NT2/D1 (cell line): ENCODE measurements around the gene MMP17.

Experiments used
- DNase-seq: peaks from one replicate; pipeline ENCODE4 v3.0.0-alpha.2; 2011; ENCODE audit warnings: low read depth, low spot score
- H3K27me3 ChIP-seq: 2 replicates; pipeline ENCODE4 v1.6.0; 2011; ENCODE audit warnings: mild to moderate bottlenecking; ENCODE audit not compliant: insufficient read length, insufficient read depth
- H3K36me3 ChIP-seq: 2 replicates; pipeline ENCODE4 v1.6.1; 2011; ENCODE audit warnings: mild to moderate bottlenecking, low read length, mixed read lengths; ENCODE audit not compliant: insufficient read depth, insufficient read length
- H3K4me1 ChIP-seq: 2 replicates; pipeline ENCODE4 v1.5.1; 2011; ENCODE audit not compliant: insufficient read depth, insufficient read length
- H3K4me3 ChIP-seq: 2 replicates; pipeline ENCODE4 v1.5.1; 2011; ENCODE audit warnings: low read depth; ENCODE audit not compliant: insufficient read length
- H3K9ac ChIP-seq: 2 replicates; pipeline ENCODE4 v1.6.0; 2011; ENCODE audit warnings: low read depth; ENCODE audit not compliant: insufficient read length
- H3K9me3 ChIP-seq: 2 replicates; pipeline ENCODE4 v1.5.1; 2011; ENCODE audit warnings: mild to moderate bottlenecking, low read length; ENCODE audit not compliant: insufficient read depth
- SUZ12 ChIP-seq: IDR thresholded peaks from 2 replicates; pipeline ENCODE4 v1.6.1; 2011; ENCODE audit not compliant: insufficient read length, insufficient read depth; ENCODE audit errors: extremely low read depth
- YY1 ChIP-seq: IDR thresholded peaks from 2 replicates; pipeline ENCODE4 v1.6.1; 2011; ENCODE audit not compliant: insufficient read length, insufficient read depth
- ZNF274 ChIP-seq: IDR thresholded peaks from 2 replicates; pipeline ENCODE4 v1.6.1; 2011; ENCODE audit warnings: mild to moderate bottlenecking, low read depth, low read length

The MMP17 gene

DNA sequence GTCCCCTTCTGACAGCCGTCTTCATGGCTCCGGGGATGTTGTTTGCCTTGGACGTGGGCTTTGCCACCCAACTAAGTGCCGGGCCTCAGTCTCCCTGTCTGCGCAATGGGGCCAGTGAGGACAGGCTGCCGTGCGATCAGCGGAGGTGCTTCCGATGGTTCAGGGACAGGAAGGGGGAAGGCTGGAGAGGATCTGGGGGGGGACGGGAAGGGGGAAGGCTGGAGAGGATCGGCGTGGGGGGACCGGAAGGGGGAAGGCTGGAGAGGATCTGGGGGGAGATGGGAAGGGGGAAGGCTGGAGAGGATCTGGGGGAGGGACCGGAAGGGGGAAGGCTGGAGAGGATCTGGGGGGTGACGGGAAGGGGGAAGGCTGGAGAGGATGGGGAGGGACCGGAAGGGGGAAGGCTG, 3.4 kb downstream of the MMP17 start:
- Histone ChIP-seq H3K9ac (peak overlapping the region; percentile 97), H3K4me3 (no peak overlapping the region), H3K9me3 (no peaks in the 10 kb centered on the region), H3K4me1 (peaks cover 20% of the 10 kb centered on the region), H3K27me3 (peaks cover 6% of the 10 kb centered on the region), H3K36me3 (no peaks in the 10 kb centered on the region)
- TF ChIP-seq YY1, result no peak
- no peak for TF ChIP-seq ZNF274
- TF ChIP-seq SUZ12, result no peak
- DNase-seq, result no peak

DNA sequence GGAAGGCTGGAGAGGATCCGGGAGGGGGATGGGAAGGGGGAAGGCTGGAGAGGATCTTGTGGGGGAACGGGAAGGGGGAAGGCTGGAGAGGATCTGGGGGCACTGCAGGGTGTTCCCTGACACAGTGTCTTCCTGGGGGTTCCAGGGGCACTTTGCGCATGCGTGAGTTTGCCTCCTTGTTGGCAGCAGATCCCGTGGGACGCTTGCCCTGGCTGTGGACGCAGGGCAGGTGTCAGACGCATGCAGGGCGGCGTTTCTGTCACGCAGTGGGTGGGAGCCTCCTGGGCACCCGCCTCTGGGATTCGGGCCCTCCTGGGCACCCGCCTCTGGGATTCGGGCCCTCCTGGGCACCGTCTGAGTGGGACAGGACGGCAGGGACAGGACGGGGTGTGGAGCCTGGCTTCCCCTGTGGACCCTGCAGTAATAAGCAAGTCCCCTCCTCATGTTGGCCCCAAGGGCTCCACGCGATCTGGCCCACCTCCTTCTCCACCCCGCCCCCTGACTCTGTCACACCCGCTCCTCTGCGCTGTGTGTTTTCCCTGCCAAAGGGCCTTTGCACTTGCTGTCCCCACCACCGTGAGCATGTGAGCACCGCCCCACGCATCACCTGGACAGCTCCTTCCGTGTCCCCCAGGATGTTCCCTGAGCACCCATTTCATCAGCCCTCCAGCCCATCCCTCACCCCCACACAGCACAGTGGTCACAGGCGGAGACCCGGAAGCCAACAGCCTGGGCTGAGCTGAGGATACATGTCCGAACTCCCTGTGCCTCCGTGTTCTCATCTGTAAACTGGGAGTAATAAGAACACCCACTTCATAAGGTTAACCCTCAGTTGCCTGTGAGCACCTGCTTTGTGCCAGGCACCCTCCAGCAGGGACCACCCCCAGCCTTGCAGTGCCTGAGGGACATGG, 4.4 kb downstream of the MMP17 start:
- peaks cover 3% of the 10 kb centered on the region for H3K27me3 ChIP-seq
- TF ChIP-seq YY1 (no peak), SUZ12 (no peak)
- no peak for DNase-seq
- H3K4me1 ChIP-seq, result peaks cover 28% of the 10 kb centered on the region
- no peaks in the 10 kb centered on the region for H3K36me3 ChIP-seq
- H3K9me3 ChIP-seq, result no peaks in the 10 kb centered on the region
- no peak overlapping the region for H3K4me3 ChIP-seq
- H3K9ac ChIP-seq, result no peak overlapping the region

DNA sequence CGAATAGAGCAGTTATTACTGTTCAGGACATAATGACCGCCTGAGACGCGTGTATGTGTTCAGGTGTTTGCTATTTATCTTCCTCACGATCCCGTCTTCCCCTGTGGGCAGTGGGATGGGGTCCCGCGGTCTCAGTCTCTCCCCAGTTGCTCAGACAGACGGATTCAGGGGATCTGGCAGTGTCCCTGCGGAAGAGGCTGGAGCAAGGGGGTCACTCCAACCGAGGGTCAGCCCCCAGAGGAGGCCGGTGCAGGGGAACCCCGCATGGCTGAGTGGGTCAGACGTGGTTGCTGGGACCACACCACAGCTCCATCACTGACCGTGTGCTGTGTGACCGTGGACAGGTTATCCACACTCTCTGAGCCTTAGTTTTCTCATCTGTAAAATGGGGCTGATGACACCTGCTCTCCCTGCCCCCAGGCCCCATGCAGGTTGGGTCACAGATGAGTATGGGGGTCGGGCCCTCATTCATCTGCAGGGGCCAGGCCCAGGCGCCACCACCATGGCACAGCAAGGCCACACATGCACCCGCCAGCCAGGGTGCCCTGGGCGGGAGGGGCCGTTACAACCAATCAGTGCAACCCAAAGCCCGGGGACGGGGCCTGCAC, 5.2 kb downstream of the MMP17 start:
- Histone ChIP-seq H3K9me3 (no peaks in the 10 kb centered on the region), H3K36me3 (no peaks in the 10 kb centered on the region), H3K4me3 (no peak overlapping the region), H3K9ac (no peak overlapping the region), H3K27me3 (peaks cover 3% of the 10 kb centered on the region), H3K4me1 (peaks cover 28% of the 10 kb centered on the region)
- DNase-seq, result no peak
- TF ChIP-seq ZNF274 (no peak), SUZ12 (no peak), YY1 (no peak)

DNA sequence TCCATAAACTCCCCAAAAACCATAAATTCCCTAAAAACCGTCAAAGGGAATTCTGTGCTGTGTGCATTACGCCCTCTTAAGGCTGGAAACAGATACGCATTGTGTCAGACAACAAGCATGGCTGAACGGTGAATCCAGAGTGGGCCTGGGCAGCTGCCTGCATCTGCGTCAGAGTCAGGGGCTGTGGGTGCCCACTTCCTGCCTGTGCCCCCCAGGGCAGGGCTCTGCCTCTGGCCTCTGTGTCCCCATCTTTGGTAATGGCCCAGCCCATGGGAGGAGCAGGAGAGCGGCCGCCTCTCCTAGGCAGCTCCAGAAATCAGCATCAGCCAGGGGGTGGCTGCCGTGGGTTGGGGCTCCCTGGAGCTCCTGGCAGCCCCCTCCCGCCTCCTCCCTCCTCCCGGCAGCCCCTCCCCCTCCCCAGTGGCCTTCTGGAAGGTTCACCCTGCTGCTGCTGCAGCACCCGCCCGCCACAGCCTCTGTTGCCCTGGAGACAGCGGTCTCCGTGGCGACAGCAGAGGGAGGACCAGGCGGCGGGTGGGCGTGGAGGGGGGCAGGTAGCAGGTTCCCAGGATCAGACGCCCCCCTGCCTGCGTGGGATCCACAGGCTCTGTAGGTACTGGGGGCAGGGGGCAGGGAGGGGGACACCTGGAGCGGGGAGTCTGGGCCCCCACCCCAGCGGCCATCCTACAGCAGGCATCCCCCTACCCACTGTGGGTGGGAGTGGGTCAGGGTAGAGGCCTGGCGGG, 5.9 kb downstream of the MMP17 start:
- TF ChIP-seq ZNF274 (no peak), SUZ12 (no peak), YY1 (no peak)
- no peak overlapping the region for H3K9ac ChIP-seq
- no peaks in the 10 kb centered on the region for H3K9me3 ChIP-seq
- no peak overlapping the region for H3K4me3 ChIP-seq
- H3K36me3 ChIP-seq, result peaks cover 2% of the 10 kb centered on the region
- peaks cover 3% of the 10 kb centered on the region for H3K27me3 ChIP-seq
- H3K4me1 ChIP-seq, result peaks cover 28% of the 10 kb centered on the region
- no peak for DNase-seq

DNA sequence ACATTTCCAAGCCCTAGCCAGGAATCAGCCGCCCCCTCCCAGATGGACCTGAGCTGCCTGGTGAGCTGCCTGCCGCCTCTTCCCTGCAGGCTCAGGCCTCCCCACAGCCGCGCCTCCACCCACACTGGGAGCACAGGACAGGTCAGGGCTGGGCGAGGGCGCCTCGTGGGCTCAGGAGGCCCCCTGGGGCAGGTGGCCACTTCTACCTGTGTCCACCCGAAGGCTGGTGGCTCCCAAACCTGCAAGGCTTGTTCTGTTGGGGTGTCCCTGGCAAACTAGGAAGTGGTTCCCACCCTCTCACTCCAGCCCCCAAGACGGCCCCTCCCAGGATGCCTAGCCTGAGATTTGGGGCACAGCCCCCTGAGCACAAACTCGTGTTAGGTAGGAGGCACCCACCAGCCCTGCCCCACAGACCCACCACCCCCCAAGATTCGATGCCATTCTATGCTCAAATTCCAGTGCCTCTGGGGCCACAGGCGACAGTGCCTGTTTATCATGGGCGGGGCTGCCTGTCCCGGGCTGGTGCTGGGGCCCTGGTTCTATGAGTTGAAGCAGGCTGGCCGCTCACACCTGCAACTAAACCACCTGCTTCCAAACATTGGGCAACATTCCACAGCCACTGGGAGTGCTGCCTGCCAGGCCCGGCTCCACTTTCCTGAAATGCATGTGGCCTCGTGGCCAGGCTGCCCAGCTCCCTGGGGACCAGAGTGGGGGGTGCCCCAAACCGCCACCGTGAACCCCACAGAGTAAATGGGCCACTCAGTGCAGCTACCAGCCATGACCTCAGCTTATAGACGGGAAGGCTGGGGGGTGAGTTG, 6.8 kb downstream of the MMP17 start:
- Histone ChIP-seq H3K4me1 (peaks cover 22% of the 10 kb centered on the region), H3K4me3 (no peak overlapping the region), H3K27me3 (no peaks in the 10 kb centered on the region), H3K9me3 (no peaks in the 10 kb centered on the region), H3K9ac (no peak overlapping the region), H3K36me3 (peaks cover 7% of the 10 kb centered on the region)
- no peak for DNase-seq
- TF ChIP-seq ZNF274, result no peak
- TF ChIP-seq YY1, result no peak
- no peak for TF ChIP-seq SUZ12

DNA sequence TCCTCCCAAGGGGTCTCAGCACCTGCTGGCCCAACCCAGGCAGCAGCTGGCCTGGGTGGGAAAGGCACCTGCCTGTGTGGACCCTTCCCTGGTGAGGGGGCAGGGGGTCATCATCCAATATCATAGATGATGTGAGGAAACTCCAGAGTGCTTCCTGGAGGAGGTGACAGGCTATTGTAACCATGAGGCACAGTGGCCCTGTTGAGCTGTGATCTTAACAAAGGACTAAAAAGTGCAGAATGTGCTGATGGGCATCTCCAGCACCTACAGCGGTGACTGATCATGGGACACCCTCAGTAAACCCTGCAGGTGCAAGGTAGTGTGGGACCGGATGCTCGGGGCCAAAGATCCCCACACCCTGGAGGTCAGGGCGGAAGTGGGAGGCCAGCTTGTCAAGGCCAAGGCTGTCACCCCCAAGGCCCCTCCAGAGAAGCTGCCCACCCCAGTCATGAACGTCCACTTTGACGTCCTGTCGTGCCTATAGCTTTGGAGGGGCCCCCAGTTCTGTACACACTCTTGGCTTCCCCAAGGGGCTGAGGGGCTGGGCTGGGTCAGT, 7.5 kb downstream of the MMP17 start:
- Histone ChIP-seq H3K4me3 (no peak overlapping the region), H3K4me1 (peaks cover 22% of the 10 kb centered on the region), H3K9me3 (no peaks in the 10 kb centered on the region), H3K9ac (no peak overlapping the region), H3K36me3 (peaks cover 14% of the 10 kb centered on the region), H3K27me3 (no peaks in the 10 kb centered on the region)
- TF ChIP-seq SUZ12, result no peak
- no peak for TF ChIP-seq ZNF274
- no peak for TF ChIP-seq YY1
- DNase-seq, result no peak
